Immature natural killer cell (primary cell): ENCODE results near the gene SETD5. TPM values are rescaled to one million over a fixed set of nuclear protein-coding genes. Genes with fewer than 3 reads are reported as not detected.
A peak's percentile ranks its signal among the peaks of the same experiment; 100 is the strongest.

Source experiments
- DNase-seq, 3 donors: peaks; one replicate each; pipeline ENCODE4 v3.0.0; 2022; ENCODE audit warnings: mixed read lengths in 1 of 3
- H3K27ac Mint-ChIP-seq, 6 donors: one replicate each; pipeline ENCODE4 v1.8.0; 2020; ENCODE audit warnings: mixed read lengths in 6 of 6, mild to moderate bottlenecking in 5 of 6, inconsistent platforms in 4 of 6, moderate library complexity in 3 of 6
- H3K27me3 Mint-ChIP-seq, 3 donors: one replicate each; pipeline ENCODE4 v1.8.0; 2020 to 2021; ENCODE audit warnings: low read depth in 3 of 3, mild to moderate bottlenecking in 3 of 3, mixed read lengths in 3 of 3, moderate library complexity in 3 of 3, inconsistent platforms in 1 of 3
- H3K36me3 Mint-ChIP-seq, 3 donors: one replicate each; pipeline ENCODE4 v1.8.0; 2020; ENCODE audit warnings: mixed read lengths in 3 of 3, inconsistent platforms in 2 of 3, mild to moderate bottlenecking in 2 of 3
- H3K4me1 Mint-ChIP-seq, 2 donors: one replicate each; pipeline ENCODE4 v1.8.0; 2020; ENCODE audit warnings: inconsistent platforms in 2 of 2, mild to moderate bottlenecking in 2 of 2, mixed read lengths in 2 of 2, moderate library complexity in 1 of 2
- H3K4me3 Mint-ChIP-seq, 5 donors: one replicate each; pipeline ENCODE4 v1.8.0; 2020; ENCODE audit warnings: mild to moderate bottlenecking in 5 of 5, mixed read lengths in 5 of 5, inconsistent platforms in 3 of 5, moderate library complexity in 3 of 5
- H3K9me3 Mint-ChIP-seq, 6 donors: one replicate each; pipeline ENCODE4 v1.8.0; 2020; ENCODE audit warnings: mild to moderate bottlenecking in 6 of 6, mixed read lengths in 6 of 6, inconsistent platforms in 4 of 6, moderate library complexity in 3 of 6
- polyA plus RNA-seq, 3 donors: library from polyadenylated mRNA; unstranded; fragments of 300-500 nt; fragmentation: Illumina TruSeq; gene quantifications; one replicate each; pipeline ENCODE4 v1.2.3, GENCODE V29; 2021

Gene SETD5
- polyA plus RNA-seq, 3 donors from 2014 or later, result 13.7 to 50.2 (median 19.2) TPM

- Mint-ChIP-seq H3K36me3 (no peaks in the 10 kb centered on the region), H3K4me1 (peaks cover 65 to 95% of the 10 kb centered on the region in 2 donors), H3K9me3 (peaks cover 0 to 2% (median 0%) of the 10 kb centered on the region in 6 donors), H3K4me3 (no peak overlapping the region), H3K27me3 (no peaks in the 10 kb centered on the region), H3K27ac (peak overlapping the region in 1 of 6 donors; percentile 64)
- DNase-seq, result no peak
Observed at GRCh38 chr3:9408061-9408460, 10.6 kb downstream of the SETD5 start.

GRCh38 chr3:9408546-9408945 lies 11.1 kb downstream of the SETD5 start:
- H3K4me3 Mint-ChIP-seq, result no peak overlapping the region
- no peaks in the 10 kb centered on the region for H3K27me3 Mint-ChIP-seq
- H3K9me3 Mint-ChIP-seq, result peaks cover 0 to 2% (median 0%) of the 10 kb centered on the region in 6 donors
- peak overlapping the region in 1 of 6 donors; percentile 36 for H3K27ac Mint-ChIP-seq
- peaks cover 65 to 95% of the 10 kb centered on the region in 2 donors for H3K4me1 Mint-ChIP-seq
- DNase-seq, result no peak
- no peaks in the 10 kb centered on the region for H3K36me3 Mint-ChIP-seq

GRCh38 chr3:9409981-9410854 lies 12.8 kb downstream of the SETD5 start:
- H3K4me1 Mint-ChIP-seq, result peaks cover 62 to 89% of the 10 kb centered on the region in 2 donors
- H3K27ac Mint-ChIP-seq, result peak overlapping the region; percentile 51 to 78 (median 59)
- H3K4me3 Mint-ChIP-seq, result peak overlapping the region in 2 of 5 donors; percentile 8 to 44
- H3K36me3 Mint-ChIP-seq, result no peaks in the 10 kb centered on the region
- no peak for DNase-seq
- no peaks in the 10 kb centered on the region for H3K27me3 Mint-ChIP-seq
- H3K9me3 Mint-ChIP-seq, result no peaks in the 10 kb centered on the region

GRCh38 chr3:9411302-9411701 lies 13.9 kb downstream of the SETD5 start:
- Mint-ChIP-seq H3K4me3 (no peak overlapping the region), H3K9me3 (no peaks in the 10 kb centered on the region), H3K36me3 (peaks cover 0 to 5% (median 0%) of the 10 kb centered on the region in 3 donors), H3K27ac (peak overlapping the region in 1 of 6 donors; percentile 76), H3K27me3 (no peaks in the 10 kb centered on the region), H3K4me1 (peaks cover 58 to 85% of the 10 kb centered on the region in 2 donors)
- DNase-seq, result no peak

GRCh38 chr3:9412293-9412692 lies 14.9 kb downstream of the SETD5 start:
- H3K27ac Mint-ChIP-seq, result peak overlapping the region in 5 of 6 donors; percentile 37 to 81 (median 79)
- no peak for DNase-seq
- H3K4me1 Mint-ChIP-seq, result peaks cover 54 to 85% of the 10 kb centered on the region in 2 donors
- no peaks in the 10 kb centered on the region for H3K9me3 Mint-ChIP-seq
- peak overlapping the region in 2 of 5 donors; percentile 21 to 66 for H3K4me3 Mint-ChIP-seq
- peaks cover 0 to 5% (median 0%) of the 10 kb centered on the region in 3 donors for H3K36me3 Mint-ChIP-seq
- H3K27me3 Mint-ChIP-seq, result no peaks in the 10 kb centered on the region

- H3K9me3 Mint-ChIP-seq, result no peaks in the 10 kb centered on the region
- H3K36me3 Mint-ChIP-seq, result peaks cover 0 to 5% (median 0%) of the 10 kb centered on the region in 3 donors
- no peak overlapping the region for H3K4me3 Mint-ChIP-seq
- no peak for DNase-seq
- H3K27me3 Mint-ChIP-seq, result no peaks in the 10 kb centered on the region
- no peak overlapping the region for H3K27ac Mint-ChIP-seq
- peaks cover 51 to 82% of the 10 kb centered on the region in 2 donors for H3K4me1 Mint-ChIP-seq
Observed at GRCh38 chr3:9414826-9415225, 17.4 kb downstream of the SETD5 start.

GRCh38 chr3:9415485-9416138 lies 18.2 kb downstream of the SETD5 start:
- Mint-ChIP-seq H3K27me3 (peaks cover 0 to 1% (median 0%) of the 10 kb centered on the region in 3 donors), H3K4me3 (no peak overlapping the region), H3K9me3 (no peaks in the 10 kb centered on the region), H3K36me3 (peaks cover 0 to 5% (median 0%) of the 10 kb centered on the region in 3 donors), H3K4me1 (peaks cover 49 to 82% of the 10 kb centered on the region in 2 donors), H3K27ac (peak overlapping the region in 3 of 6 donors; percentile 16 to 63 (median 29))
- DNase-seq, result no peak

- no peaks in the 10 kb centered on the region for H3K9me3 Mint-ChIP-seq
Observed at GRCh38 chr3:9416139-9416780, 18.8 kb downstream of the SETD5 start.

GRCh38 chr3:9420850-9421549 lies 23.6 kb downstream of the SETD5 start:
- no peak for DNase-seq
- Mint-ChIP-seq H3K4me1 (peaks cover 47 to 85% of the 10 kb centered on the region in 2 donors), H3K27me3 (peaks cover 0 to 1% (median 0%) of the 10 kb centered on the region in 3 donors), H3K27ac (peak overlapping the region; percentile 14 to 89 (median 41)), H3K4me3 (peak overlapping the region in 2 of 5 donors; percentile 4 to 32), H3K9me3 (no peaks in the 10 kb centered on the region), H3K36me3 (peaks cover 0 to 3% (median 0%) of the 10 kb centered on the region in 3 donors)

More at GRCh38 chr3:9416139-9416780, 18.8 kb downstream of the SETD5 start:
- Mint-ChIP-seq H3K4me3 (no peak overlapping the region), H3K4me1 (peaks cover 54 to 85% of the 10 kb centered on the region in 2 donors), H3K27me3 (peaks cover 0 to 1% (median 0%) of the 10 kb centered on the region in 3 donors), H3K27ac (peak overlapping the region in 3 of 6 donors; percentile 16 to 63 (median 29)), H3K36me3 (peaks cover 0 to 5% (median 0%) of the 10 kb centered on the region in 3 donors)
- no peak for DNase-seq

GRCh38 chr3:9422712-9423424 lies 25.5 kb downstream of the SETD5 start:
- Mint-ChIP-seq H3K4me3 (no peak overlapping the region), H3K36me3 (peaks cover 0 to 4% (median 4%) of the 10 kb centered on the region in 3 donors), H3K27ac (peak overlapping the region; percentile 21 to 89 (median 70)), H3K27me3 (peaks cover 0 to 1% (median 0%) of the 10 kb centered on the region in 3 donors), H3K4me1 (peaks cover 44 to 72% of the 10 kb centered on the region in 2 donors), H3K9me3 (no peaks in the 10 kb centered on the region)
- peak; percentile 19 to 29 (median 20) for DNase-seq

- Mint-ChIP-seq H3K9me3 (no peaks in the 10 kb centered on the region), H3K27ac (peak overlapping the region in 4 of 6 donors; percentile 12 to 34 (median 26)), H3K4me3 (no peak overlapping the region), H3K36me3 (peaks cover 5 to 48% (median 22%) of the 10 kb centered on the region in 3 donors), H3K27me3 (no peaks in the 10 kb centered on the region), H3K4me1 (peaks cover 9 to 36% of the 10 kb centered on the region in 2 donors)
- no peak for DNase-seq
Observed at GRCh38 chr3:9428411-9428810, 31.0 kb downstream of the SETD5 start.

GRCh38 chr3:9430733-9431132 lies 33.3 kb downstream of the SETD5 start:
- Mint-ChIP-seq H3K27me3 (no peaks in the 10 kb centered on the region), H3K36me3 (peaks cover 20 to 70% (median 40%) of the 10 kb centered on the region in 3 donors), H3K9me3 (no peaks in the 10 kb centered on the region), H3K27ac (no peak overlapping the region), H3K4me3 (no peak overlapping the region), H3K4me1 (peaks cover 4 to 19% of the 10 kb centered on the region in 2 donors)
- DNase-seq, result no peak
